K562 (cell line): ENCODE results near the gene CPM. TPM values are rescaled to one million over a fixed set of nuclear protein-coding genes. Genes with fewer than 3 reads are reported as not detected.

Experiments
- ATAC-seq: fragments of 200-7000 bp; cut with Tn5 transposase; 3 replicates; pipeline ENCODE4 v1.9.1; 2020; ENCODE audit warnings: moderate library complexity
- BruUV-seq: library from RNA; stranded (reverse); fragments of 400-500 nt; replicated peaks from 2 replicates; lab custom pipeline; 2021; lab: Mats Ljungman, UMichigan
- CTCF ChIA-PET: fragments of 300-600 bp; formaldehyde crosslinking; extraction: SDS; loops from one replicate; lab custom pipeline; 2021; ENCODE audit warnings: low intra/inter-chr PET ratio; lab: Yijun Ruan, JAX
- POLR2A ChIA-PET: fragments of 300-600, 350-650 bp; sonication (Branson Sonifier 250); formaldehyde crosslinking; extraction: SDS; loops from one replicate; lab custom pipeline; 2021; ENCODE audit warnings: antibody characterized with exemption, inconsistent platforms; lab: Yijun Ruan, JAX
- DNase-seq, 4 experiments: peaks; one replicate each; pipeline versions ENCODE4 v3.0.0 to v3.0.0-alpha.2; 2011 to 2018; ENCODE audit warnings: low spot score in 3 of 4, mixed read lengths in 3 of 4; ENCODE audit errors: extremely low read depth in 1 of 4
- FAIRE-seq: peaks from 2 replicates; lab custom pipeline; 2011; peaks lifted over from hg19 to GRCh38; lab: Jason Lieb, UNC
- H2AFZ ChIP-seq: 2 replicates; pipeline ENCODE4 v1.6.0; 2011; ENCODE audit warnings: low read depth, low read length, control low read depth, inconsistent platforms
- H3K27ac ChIP-seq: fragments of 200-600 bp; 3 replicates; pipeline ENCODE4 v1.8.0; 2011; ENCODE audit warnings: low read depth, mild to moderate bottlenecking, control low read depth, inconsistent platforms, low read length, moderate library complexity, mixed read lengths; ENCODE audit errors: extremely low read depth
- H3K27me3 ChIP-seq, 2 experiments: fragments of 300-600 bp in 1 of 2; 2 replicates in 1 of 2; 3 replicates in 1 of 2; pipeline versions ENCODE4 v1.6.0 to v1.8.0; 2011; ENCODE audit warnings: inconsistent platforms in 2 of 2, low read length in 2 of 2, mild to moderate bottlenecking in 1 of 2, mixed read lengths in 1 of 2, moderate library complexity in 1 of 2; ENCODE audit not compliant: control insufficient read depth in 2 of 2, insufficient read depth in 2 of 2
- H3K36me3 ChIP-seq: fragments of 300-600 bp; 3 replicates; pipeline ENCODE4 v1.8.0; 2011; ENCODE audit warnings: mild to moderate bottlenecking, low read length, inconsistent platforms; ENCODE audit not compliant: control insufficient read depth, insufficient read depth
- H3K4me1 ChIP-seq, 2 experiments: fragments of 200-600 bp in 1 of 2; replicated peaks in 1 of 2; 2 replicates in 1 of 2; 3 replicates in 1 of 2; pipeline versions ENCODE4 v1.5.1 to v1.8.0; 2011; ENCODE audit warnings: inconsistent platforms in 2 of 2, low read length in 2 of 2, mild to moderate bottlenecking in 1 of 2, mixed read lengths in 1 of 2, moderate library complexity in 1 of 2; ENCODE audit not compliant: control insufficient read depth in 2 of 2, insufficient read depth in 2 of 2
- H3K4me2 ChIP-seq: 2 replicates; pipeline ENCODE4 v1.6.1; 2011; ENCODE audit warnings: low read length, control low read depth, inconsistent platforms, mixed read lengths; ENCODE audit not compliant: insufficient read depth
- H3K4me3 ChIP-seq: fragments of 200-600 bp; sonication (generic), shearing (Covaris generic); 2 replicates; pipeline ENCODE4 v1.5.1; 2016; ENCODE audit warnings: control low read depth, inconsistent platforms
- H3K79me2 ChIP-seq: fragments of 200-600 bp; 3 replicates; pipeline ENCODE4 v1.8.0; 2011; ENCODE audit warnings: low read length, inconsistent platforms; ENCODE audit not compliant: control insufficient read depth, insufficient read depth
- H3K9ac ChIP-seq, 2 experiments: 2 replicates each; pipeline versions ENCODE4 v1.6.0 to v1.6.1; 2011; ENCODE audit warnings: low read depth in 2 of 2, low read length in 2 of 2, control low read depth in 1 of 2, inconsistent platforms in 1 of 2, mild to moderate bottlenecking in 1 of 2, mixed read lengths in 1 of 2; ENCODE audit not compliant: insufficient read depth in 1 of 2
- H3K9me1 ChIP-seq: one replicate; pipeline ENCODE4 v1.6.0; 2011; ENCODE audit warnings: inconsistent platforms, mild to moderate bottlenecking, low read length, moderate library complexity; ENCODE audit not compliant: control insufficient read depth, insufficient read depth
- H3K9me3 ChIP-seq: replicated peaks from 2 replicates; pipeline ENCODE4 v1.5.1; 2011; ENCODE audit warnings: low read depth, low read length, inconsistent platforms; ENCODE audit not compliant: control insufficient read depth, insufficient read depth
- H4K20me1 ChIP-seq: replicated peaks from 2 replicates; pipeline ENCODE4 v1.6.1; 2011; ENCODE audit warnings: low read length, inconsistent platforms, mixed read lengths; ENCODE audit not compliant: control insufficient read depth, insufficient read depth
- C11orf30 ChIP-seq: fragments of 450-650 bp; IDR thresholded peaks from 2 replicates; pipeline ENCODE4 v1.6.1; 2016; ENCODE audit warnings: low read depth, mild to moderate bottlenecking
- ETV5 ChIP-seq: sonication (generic); formaldehyde crosslinking; IDR thresholded peaks from 2 replicates; pipeline ENCODE4 v1.4.0; 2020; ENCODE audit warnings: low read depth, mild to moderate bottlenecking, missing genetic modification reagents
- FOXP1 ChIP-seq: sonication (generic); formaldehyde crosslinking; IDR thresholded peaks from 2 replicates; pipeline ENCODE4 v1.8.0; 2022; ENCODE audit warnings: mild to moderate bottlenecking, missing genetic modification reagents
- GATA2 ChIP-seq: sonication (generic); formaldehyde crosslinking; IDR thresholded peaks from 2 replicates; pipeline ENCODE4 v1.4.0; 2020; ENCODE audit warnings: mild to moderate bottlenecking, missing genetic modification reagents
- GTF2F1 ChIP-seq: IDR thresholded peaks from 2 replicates; pipeline ENCODE4 v1.6.1; 2011; ENCODE audit warnings: low read depth, low read length, improper control_type of control experiment
- MYBL2 ChIP-seq, 2 experiments: fragments of 450-650 bp in 1 of 2; sonication (generic) in 1 of 2; formaldehyde crosslinking in 1 of 2; IDR thresholded peaks; 2 replicates each; pipeline versions ENCODE4 v1.6.1 to v1.8.1; 2017 to 2022; ENCODE audit warnings: borderline replicate concordance in 1 of 2, inconsistent platforms in 1 of 2, low read depth in 1 of 2, mild to moderate bottlenecking in 1 of 2, missing genetic modification reagents in 1 of 2, moderate library complexity in 1 of 2
- RBFOX2 ChIP-seq: fragments of 200-400 bp; formaldehyde crosslinking; IDR thresholded peaks from 2 replicates; pipeline ENCODE4 v1.6.1; 2017; ENCODE audit warnings: low read depth, mild to moderate bottlenecking, low read length, moderate library complexity
- SAFB ChIP-seq: fragments of 200-400 bp; formaldehyde crosslinking; IDR thresholded peaks from 2 replicates; pipeline ENCODE4 v1.6.1; 2017; ENCODE audit warnings: low read depth, low read length, borderline replicate concordance
- SMAD1 ChIP-seq: fragments of 150-350 bp; IDR thresholded peaks from 2 replicates; pipeline ENCODE4 v1.6.1; 2014; ENCODE audit warnings: low read length, low read depth; ENCODE audit not compliant: partially characterized antibody
- ZNF316 ChIP-seq: fragments of 450-650 bp; IDR thresholded peaks from 2 replicates; pipeline ENCODE4 v1.6.1; 2016
- ZNF408 ChIP-seq: fragments of 250-450 bp; sonication (Bioruptor Pico); IDR thresholded peaks from 2 replicates; pipeline ENCODE4 v1.4.0; 2020; ENCODE audit warnings: low read depth, mild to moderate bottlenecking, moderate library complexity
- ZNF551 ChIP-seq: fragments of 250-450 bp; sonication (Bioruptor Pico); IDR thresholded peaks from 2 replicates; pipeline ENCODE4 v1.5.0; 2021; ENCODE audit warnings: mild to moderate bottlenecking, moderate library complexity
- WGBS: fragments of 100-300 bp; shearing (Covaris generic); methylation state at CpG from one replicate; pipeline ENCODE4 v1.1.6; 2016; ENCODE audit warnings: low coverage, mixed read lengths; ENCODE audit not compliant: insufficient coverage; ENCODE audit errors: missing lambda C conversion rate; 5-methylcytosine and 5-hydroxymethylcytosine counted together
- in situ Hi-C: fragments of 300-500 bp; cut with MboI; formaldehyde crosslinking; loops from 4 replicates; pipeline ENCODE4 v1.15.0; 2018; ENCODE audit warnings: inconsistent platforms, mixed read lengths
- intact Hi-C: fragments of 100-400 bp; cut with micrococcal nuclease; formaldehyde crosslinking; loops from 2 replicates; pipeline ENCODE4 v1.14.2; 2022
- polyA plus RNA-seq, 8 experiments: library from polyadenylated mRNA; depleted of rRNA in 4 of 8; stranded (reverse) in 5 of 8; unstranded in 3 of 8; fragments of >200 nt; fragmentation: Nextera tagmentation in 2 of 8; fragmentation: Illumina TruSeq in 1 of 8; extraction: Ambion mirVana in 2 of 8; extraction: Trizol in 1 of 8; gene quantifications; 2 replicates each; pipeline versions ENCODE4 v1.2.1 to v1.2.3, GENCODE V29; 2011 to 2014; ENCODE audit warnings: inconsistent platforms in 1 of 8, missing spikeins in 1 of 8
- total RNA-seq, 7 experiments: library from RNA; depleted of rRNA in 6 of 7; stranded (reverse); fragments of >200 nt in 6 of 7; fragmentation: Illumina TruSeq in 2 of 7; extraction: Trizol in 2 of 7; gene quantifications; 2 replicates each; pipeline versions ENCODE4 v1.2.1 to v1.2.3, GENCODE V29; 2011 to 2021; ENCODE audit warnings: low replicate concordance in 1 of 7

CPM gene
- total and polyA plus RNA-seq, 9 of the 15 experiments (the other 6 are each of a cell fraction or from before 2014, with no cell fraction given): 0.31 TPM; not detected in 8

- WGBS: 4% methylated on average over 4 of the region's 4 CpGs
- CTCF ChIA-PET: no interaction called here
- in situ Hi-C loops (no loop called here), intact Hi-C loops (no loop called here)
- no peaks in the 10 kb centered on the region for H3K4me1 ChIP-seq
- ATAC-seq (no peak), DNase-seq (no peak), FAIRE-seq (no peak)
- no peak overlapping the region for H2AFZ ChIP-seq
- no peak overlapping the region for H3K9ac ChIP-seq
- no peak overlapping the region for H3K4me2 ChIP-seq
- no peaks in the 10 kb centered on the region; the same call in 1 of the 2 replicates for H3K9me3 ChIP-seq
- no peak overlapping the region for H3K27ac ChIP-seq
- H3K79me2 ChIP-seq: no peaks in the 10 kb centered on the region
- no TSS peak for BruUV-seq
- peaks cover 8 to 18% of the 10 kb centered on the region in 2 experiments; a peak in 4 of 5 replicates for H3K27me3 ChIP-seq
- H3K4me3 ChIP-seq: no peak overlapping the region
- no peaks in the 10 kb centered on the region for H4K20me1 ChIP-seq
- no peak for TF ChIP-seq SMAD1
- no peak for TF ChIP-seq MYBL2 (IDR thresholded peaks at IDR 0.05; ENCODE audit: low read depth)
- no peak for TF ChIP-seq MYBL2 (CRISPR knock-in tag; IDR thresholded peaks at IDR 0.05; ENCODE audit: borderline replicate concordance)
- TF ChIP-seq RBFOX2: no peak
- 0 out of 2 replicates have a peak, but pooled peaks have one; percentile 19 for TF ChIP-seq ZNF316
- 0 out of 2 replicates have a peak, but pooled peaks have one; percentile 22 for TF ChIP-seq C11orf30
- no peaks in the 10 kb centered on the region for H3K9me1 ChIP-seq
- H3K36me3 ChIP-seq: no peaks in the 10 kb centered on the region
- POLR2A ChIA-PET: interaction anchor here (1.0 kb wide), 1 partner anchor 38 kb away, joined by 3 read pairs; no protein-coding TSS in a partner anchor
These were observed 54.7 kb downstream of the CPM start for GRCh38 chr12:68878283-68878682.

DNA sequence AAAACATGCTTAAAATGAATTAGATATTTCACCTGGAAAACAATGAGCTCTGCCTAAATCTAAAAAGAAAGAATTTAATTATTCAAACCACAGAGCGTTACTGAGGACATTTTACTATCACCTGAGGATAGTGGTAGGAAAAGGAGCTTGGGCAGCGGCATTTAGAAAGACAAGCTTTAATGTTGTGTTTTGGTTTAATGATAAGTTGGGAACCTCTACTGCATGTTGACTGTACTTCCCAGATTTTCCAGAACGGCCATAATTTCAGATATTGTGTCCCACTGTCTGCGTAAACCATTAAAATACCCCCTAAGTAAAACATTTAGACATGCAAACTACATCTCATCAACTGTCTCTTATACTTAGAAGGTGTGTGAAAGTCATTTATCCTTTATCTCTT lies 55.4 kb downstream of the CPM start:
- TF ChIP-seq SAFB (no peak), GTF2F1 (no peak), ETV5 (CRISPR knock-in tag) (no peak), GATA2 (CRISPR knock-in tag) (no peak), FOXP1 (CRISPR knock-in tag) (no peak), ZNF408 (CRISPR knock-in tag) (no peak), ZNF551 (CRISPR knock-in tag) (no peak)

More for the DNA sequence above, 55.4 kb downstream of the CPM start:
- Histone ChIP-seq H3K4me1 (no peaks in the 10 kb centered on the region), H3K79me2 (no peaks in the 10 kb centered on the region), H3K9ac (no peak overlapping the region), H3K4me3 (no peak overlapping the region), H3K9me3 (no peaks in the 10 kb centered on the region; the same call in 1 of the 2 replicates), H2AFZ (no peak overlapping the region), H4K20me1 (no peaks in the 10 kb centered on the region), H3K27me3 (peaks cover 8 to 17% of the 10 kb centered on the region in 2 experiments; a peak in 4 of 5 replicates), H3K27ac (no peak overlapping the region), H3K36me3 (no peaks in the 10 kb centered on the region), H3K9me1 (no peaks in the 10 kb centered on the region), H3K4me2 (no peak overlapping the region)
- intact Hi-C loops (no loop called here), in situ Hi-C loops (no loop called here)
- no peak for FAIRE-seq
- POLR2A ChIA-PET: no interaction called here
- CTCF ChIA-PET: no interaction called here
- ATAC-seq: no peak
- WGBS: 11% methylated on average over 4 of the region's 4 CpGs
- no peak for DNase-seq
- no TSS peak for BruUV-seq
